ENCODE measurements around the gene PCGF2.

The PCGF2 gene

DNA sequence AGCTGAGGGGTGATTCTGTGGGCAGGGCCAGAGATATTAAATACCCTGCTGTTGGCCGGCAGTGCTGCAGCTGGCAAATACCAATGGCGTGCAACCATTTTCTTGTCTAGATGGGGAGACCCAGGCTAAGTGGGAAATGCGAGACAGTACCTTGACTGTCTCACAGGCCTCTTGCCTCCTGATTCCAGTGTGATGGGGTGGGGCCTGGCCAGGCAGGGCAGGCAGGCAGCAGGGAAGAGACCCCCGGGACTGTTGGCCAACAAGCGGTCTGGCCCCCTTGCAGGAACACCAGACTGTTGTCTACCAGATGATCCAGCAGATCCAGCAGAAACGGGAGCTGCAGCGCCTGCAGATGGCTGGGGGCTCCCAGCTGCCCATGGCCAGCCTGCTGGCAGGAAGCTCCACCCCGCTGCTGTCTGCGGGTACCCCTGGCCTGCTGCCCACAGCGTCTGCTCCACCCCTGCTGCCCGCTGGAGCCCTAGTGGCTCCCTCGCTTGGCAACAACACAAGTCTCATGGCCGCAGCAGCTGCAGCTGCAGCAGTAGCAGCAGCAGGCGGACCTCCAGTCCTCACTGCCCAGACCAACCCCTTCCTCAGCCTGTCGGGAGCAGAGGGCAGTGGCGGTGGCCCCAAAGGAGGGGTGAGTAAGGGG, 23.7 kb downstream of the PCGF2 start:
- no peak for DNase-seq (ENCODE audit: low read depth)
- TF ChIP-seq, protein P1, sequence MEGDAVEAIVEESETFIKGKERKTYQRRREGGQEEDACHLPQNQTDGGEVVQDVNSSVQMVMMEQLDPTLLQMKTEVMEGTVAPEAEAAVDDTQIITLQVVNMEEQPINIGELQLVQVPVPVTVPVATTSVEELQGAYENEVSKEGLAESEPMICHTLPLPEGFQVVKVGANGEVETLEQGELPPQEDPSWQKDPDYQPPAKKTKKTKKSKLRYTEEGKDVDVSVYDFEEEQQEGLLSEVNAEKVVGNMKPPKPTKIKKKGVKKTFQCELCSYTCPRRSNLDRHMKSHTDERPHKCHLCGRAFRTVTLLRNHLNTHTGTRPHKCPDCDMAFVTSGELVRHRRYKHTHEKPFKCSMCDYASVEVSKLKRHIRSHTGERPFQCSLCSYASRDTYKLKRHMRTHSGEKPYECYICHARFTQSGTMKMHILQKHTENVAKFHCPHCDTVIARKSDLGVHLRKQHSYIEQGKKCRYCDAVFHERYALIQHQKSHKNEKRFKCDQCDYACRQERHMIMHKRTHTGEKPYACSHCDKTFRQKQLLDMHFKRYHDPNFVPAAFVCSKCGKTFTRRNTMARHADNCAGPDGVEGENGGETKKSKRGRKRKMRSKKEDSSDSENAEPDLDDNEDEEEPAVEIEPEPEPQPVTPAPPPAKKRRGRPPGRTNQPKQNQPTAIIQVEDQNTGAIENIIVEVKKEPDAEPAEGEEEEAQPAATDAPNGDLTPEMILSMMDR (IDR thresholded peaks at IDR 0.05; ENCODE audit: low read depth, low read length, missing control alignments) = no peak
- no peak overlapping the region for H3K4me3 ChIP-seq (ENCODE audit: low read depth, low read length)

DNA sequence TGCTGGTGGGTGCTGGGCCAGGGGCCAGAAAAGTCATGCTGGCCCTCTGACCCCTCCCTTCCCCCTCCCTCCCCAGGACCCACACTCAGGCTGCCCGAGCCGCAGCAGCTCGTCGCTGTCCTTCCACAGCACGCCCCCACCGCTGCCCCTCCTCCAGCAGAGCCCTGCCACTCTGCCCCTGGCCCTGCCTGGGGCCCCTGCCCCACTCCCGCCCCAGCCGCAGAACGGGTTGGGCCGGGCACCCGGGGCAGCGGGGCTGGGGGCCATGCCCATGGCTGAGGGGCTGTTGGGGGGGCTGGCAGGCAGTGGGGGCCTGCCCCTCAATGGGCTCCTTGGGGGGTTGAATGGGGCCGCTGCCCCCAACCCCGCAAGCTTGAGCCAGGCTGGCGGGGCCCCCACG, 26.3 kb downstream of the PCGF2 start:
- no peak for DNase-seq (ENCODE audit: low read depth)
- TF ChIP-seq, protein P1 (IDR thresholded peaks at IDR 0.05; ENCODE audit: low read depth, low read length, missing control alignments) = no peak
- no peak overlapping the region for H3K4me3 ChIP-seq (ENCODE audit: low read depth, low read length)

DNA sequence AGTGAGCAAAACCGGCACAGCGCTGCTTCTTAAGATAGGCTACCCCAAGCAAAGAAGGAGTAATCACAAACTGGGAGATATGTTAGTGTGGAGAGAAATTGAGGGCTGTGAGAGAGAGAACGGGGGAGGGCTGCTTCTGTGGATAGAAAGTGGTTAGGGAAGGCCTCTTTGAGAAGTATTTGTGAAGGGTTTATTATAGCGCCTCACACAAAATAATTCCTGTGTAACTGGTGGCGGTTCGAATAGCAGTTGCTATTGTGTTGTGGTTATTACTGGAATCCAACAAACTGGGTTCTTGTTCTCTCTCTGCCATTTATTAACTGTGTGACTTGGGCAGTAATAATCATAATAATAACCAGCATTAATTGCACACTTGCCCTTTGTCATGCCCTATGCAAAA, 27.2 kb downstream of the PCGF2 start:
- TF ChIP-seq, protein P1 (IDR thresholded peaks at IDR 0.05; ENCODE audit: low read depth, low read length, missing control alignments) = no peak
- no peak overlapping the region for H3K4me3 ChIP-seq (ENCODE audit: low read depth, low read length)
- DNase-seq (ENCODE audit: low read depth) = no peak

DNA sequence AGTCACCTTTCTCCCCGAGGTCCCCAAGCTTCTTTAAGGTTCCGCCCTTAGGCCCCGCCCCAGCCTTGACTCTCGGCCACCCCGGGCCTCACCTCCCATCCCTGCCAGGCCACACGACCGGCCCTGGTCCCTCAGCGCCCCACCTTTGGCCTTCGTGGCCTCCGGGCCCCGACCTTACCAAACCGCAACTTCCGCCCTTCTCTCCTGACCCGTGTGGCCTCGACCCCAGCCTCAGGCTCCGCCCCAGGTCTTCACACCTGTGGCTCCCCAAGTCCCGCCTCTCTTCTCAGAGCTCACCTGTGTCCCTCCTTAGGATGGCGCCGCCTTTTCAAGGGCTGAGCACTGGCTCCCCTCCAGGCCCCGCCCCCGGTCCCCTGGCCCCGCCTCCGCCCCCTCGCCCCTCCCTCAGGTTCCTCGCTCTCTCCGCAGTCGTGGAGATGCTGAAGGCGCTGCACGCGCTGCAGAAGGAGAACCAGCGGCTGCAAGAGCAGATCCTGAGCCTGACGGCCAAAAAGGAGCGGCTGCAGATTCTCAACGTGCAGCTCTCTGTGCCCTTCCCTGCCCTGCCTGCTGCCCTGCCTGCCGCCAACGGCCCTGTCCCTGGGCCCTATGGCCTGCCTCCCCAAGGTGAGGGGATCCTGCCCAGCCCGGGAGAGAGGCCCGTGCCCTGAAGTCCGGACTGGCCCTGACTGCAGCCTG, 28.0 kb downstream of the PCGF2 start:
- no peak for DNase-seq (ENCODE audit: low read depth)
- H3K4me3 ChIP-seq (ENCODE audit: low read depth, low read length) = no peak overlapping the region
- TF ChIP-seq, protein P1 (IDR thresholded peaks at IDR 0.05; ENCODE audit: low read depth, low read length, missing control alignments) = no peak

DNA sequence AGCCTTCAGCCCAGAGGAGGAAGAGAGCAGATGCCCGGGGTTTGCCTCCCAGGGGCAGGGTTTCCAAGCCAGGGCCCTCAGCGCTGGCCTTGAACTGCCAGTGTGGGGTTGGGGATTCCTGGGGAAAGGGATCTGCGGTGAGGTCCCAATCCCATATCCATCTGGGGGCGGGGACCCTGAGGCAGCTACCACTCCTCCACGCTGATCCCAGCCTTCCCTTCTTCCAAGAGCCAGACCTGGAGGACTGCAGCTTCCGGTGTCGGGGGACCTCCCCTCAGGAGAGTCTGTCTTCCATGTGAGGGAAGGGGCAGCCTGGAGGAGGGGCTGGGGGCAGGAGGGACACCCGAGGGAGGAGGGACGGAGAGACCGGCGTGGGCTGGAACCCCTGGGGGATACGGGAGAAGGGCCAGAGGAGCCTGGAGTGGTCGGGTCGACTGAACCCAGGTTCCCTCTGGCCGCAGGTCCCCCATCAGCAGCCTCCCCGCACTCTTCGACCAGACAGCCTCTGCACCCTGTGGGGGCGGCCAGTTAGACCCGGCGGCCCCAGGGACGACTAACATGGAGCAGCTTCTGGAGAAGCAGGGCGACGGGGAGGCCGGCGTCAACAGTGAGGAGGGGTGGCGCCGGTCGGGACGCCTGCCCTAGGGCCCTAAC, 28.7 kb downstream of the PCGF2 start:
- no peak overlapping the region for H3K4me3 ChIP-seq (ENCODE audit: low read depth, low read length)
- TF ChIP-seq, protein P1 (IDR thresholded peaks at IDR 0.05; ENCODE audit: low read depth, low read length, missing control alignments) = no peak
- DNase-seq (ENCODE audit: low read depth) = no peak

DNA sequence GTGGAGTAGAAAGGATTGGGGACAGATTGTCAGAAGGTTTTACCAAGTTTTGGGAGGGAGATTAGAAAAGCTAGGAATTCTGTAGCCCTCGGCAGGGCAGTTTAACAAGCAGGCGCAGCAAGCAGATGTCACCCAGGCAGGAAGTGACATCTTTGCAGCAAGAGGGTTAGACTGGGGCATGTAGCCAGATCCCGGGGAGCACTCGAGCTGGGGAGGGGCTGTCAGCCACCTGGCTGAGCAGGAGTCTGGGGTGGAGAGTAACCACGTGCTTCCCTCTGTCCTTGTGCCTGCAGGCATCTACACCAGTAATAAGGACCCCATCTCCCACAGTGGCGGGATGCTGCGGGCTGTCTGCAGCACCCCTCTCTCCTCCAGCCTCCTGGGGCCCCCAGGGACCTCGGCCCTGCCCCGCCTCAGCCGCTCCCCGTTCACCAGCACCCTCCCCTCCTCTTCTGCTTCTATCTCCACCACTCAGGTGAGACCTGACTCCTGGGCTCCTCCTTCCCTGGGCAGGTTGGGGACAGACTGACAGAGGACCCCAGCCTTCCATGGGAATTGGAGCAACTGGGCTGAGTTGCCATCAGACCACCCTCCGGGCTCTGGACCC, 30.9 kb downstream of the PCGF2 start:
- no peak for DNase-seq (ENCODE audit: low read depth)
- no peak overlapping the region for H3K4me3 ChIP-seq (ENCODE audit: low read depth, low read length)

More for the DNA sequence above, 30.9 kb downstream of the PCGF2 start:
- TF ChIP-seq, protein P1 (IDR thresholded peaks at IDR 0.05; ENCODE audit: low read depth, low read length, missing control alignments) = no peak
